22Rv1 (cell line): ENCODE data around the gene MAP3K9.

ENCODE experiments used
- H3K27ac ChIP-seq: fragments of 450-650 bp; 2 replicates; pipeline ENCODE4 v1.5.1; 2017
- CTCF ChIP-seq: fragments of 450-650 bp; IDR thresholded peaks from 2 replicates; pipeline ENCODE4 v1.5.1; 2017; ENCODE audit warnings: mild to moderate bottlenecking
- ZFX ChIP-seq: fragments of 450-650 bp; IDR thresholded peaks from 2 replicates; pipeline ENCODE4 v1.6.1; 2017; ENCODE audit warnings: antibody characterized with exemption, borderline replicate concordance

MAP3K9 gene

GRCh38 chr14:70692210-70692609 is 117.1 kb downstream of the MAP3K9 start:
- H3K27ac ChIP-seq: no peak overlapping the region
- TF ChIP-seq ZFX: no peak
- no peak for TF ChIP-seq CTCF

GRCh38 chr14:70685474-70686197 is 123.7 kb downstream of the MAP3K9 start:
- no peak overlapping the region for H3K27ac ChIP-seq
- no peak for TF ChIP-seq ZFX
- TF ChIP-seq CTCF: no peak

- TF ChIP-seq ZFX (no peak), CTCF (no peak)
- H3K27ac ChIP-seq: no peak overlapping the region
Measured at GRCh38 chr14:70683983-70684382, 125.3 kb downstream of the MAP3K9 start.

GRCh38 chr14:70680748-70681147 is 128.6 kb downstream of the MAP3K9 start:
- TF ChIP-seq ZFX: no peak
- TF ChIP-seq CTCF: no peak

GRCh38 chr14:70677341-70677740 is 132.0 kb downstream of the MAP3K9 start:
- no peak overlapping the region for H3K27ac ChIP-seq
- TF ChIP-seq CTCF (no peak), ZFX (no peak)

More at GRCh38 chr14:70680748-70681147, 128.6 kb downstream of the MAP3K9 start:
- H3K27ac ChIP-seq: no peak overlapping the region
